Sciatic nerve (tissue), 2 donors: ENCODE measurements around the gene PTPN1. TPM values are rescaled to one million over a fixed set of nuclear protein-coding genes. Genes with fewer than 3 reads are reported as not detected.
"Not testable (repeated sequence)": the region's sequence is repeated elsewhere in the genome, so short reads cannot be mapped to it uniquely, and the experiment has no call there.

Experiments
- ATAC-seq: fragments of 200-7000 bp; cut with Tn5 transposase; one replicate; pipeline ENCODE4 v1.9.1; 2020; ENCODE audit warnings: mild to moderate bottlenecking, moderate library complexity
- DNase-seq: peaks from one replicate; pipeline ENCODE4 v3.0.0-alpha.2; 2020; ENCODE audit warnings: low spot score
- intact Hi-C: fragments of 100-400 bp; cut with DNase I; formaldehyde crosslinking; loops from one replicate; pipeline ENCODE4 v1.14.2; 2022
- total RNA-seq: library from RNA; stranded (reverse); fragmentation: NEBNext Ultra II Directional; extraction: Animal tissue kit (Norgen Biotek cat#: 25700); gene quantifications from one replicate; pipeline ENCODE4 v1.2.1, GENCODE V29; 2021
- donor health status: DM: no; HTN: no; CAD: no.
- donor health status: DM: no; HTN: no; CAD: no.

Gene PTPN1
- 25.8 TPM for total RNA-seq

DNA sequence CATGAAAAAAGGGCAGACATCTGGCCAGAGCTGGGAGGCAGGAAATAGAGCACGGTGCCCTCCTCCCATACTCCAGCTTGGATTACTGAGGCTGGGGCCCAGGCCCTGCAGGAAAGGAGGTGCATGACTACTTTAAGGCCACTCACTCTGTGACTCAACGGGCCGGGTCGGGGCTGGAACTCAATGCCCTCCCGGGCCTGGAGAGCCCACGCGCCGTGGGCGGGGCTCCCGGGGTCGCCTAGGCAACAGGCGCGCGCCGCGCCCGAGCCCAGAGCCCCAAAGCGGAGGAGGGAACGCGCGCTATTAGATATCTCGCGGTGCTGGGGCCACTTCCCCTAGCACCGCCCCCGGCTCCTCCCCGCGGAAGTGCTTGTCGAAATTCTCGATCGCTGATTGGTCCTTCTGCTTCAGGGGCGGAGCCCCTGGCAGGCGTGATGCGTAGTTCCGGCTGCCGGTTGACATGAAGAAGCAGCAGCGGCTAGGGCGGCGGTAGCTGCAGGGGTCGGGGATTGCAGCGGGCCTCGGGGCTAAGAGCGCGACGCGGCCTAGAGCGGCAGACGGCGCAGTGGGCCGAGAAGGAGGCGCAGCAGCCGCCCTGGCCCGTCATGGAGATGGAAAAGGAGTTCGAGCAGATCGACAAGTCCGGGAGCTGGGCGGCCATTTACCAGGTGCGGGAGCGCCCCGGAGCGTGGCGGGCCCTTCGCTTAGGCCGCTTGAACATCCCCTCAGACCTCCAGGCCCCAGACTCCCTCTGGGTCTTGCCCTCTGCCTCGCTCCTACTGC is at the start of gene PTPN1:
TSS of gene PTPN1 (plus strand) at position 461 of the 783 bp plus-strand sequence. CDS start at position 606, 145 bp downstream.
- DNase-seq (peak; percentile 99), ATAC-seq (peak; percentile 99)
- intact Hi-C loops: no loop called here

DNA sequence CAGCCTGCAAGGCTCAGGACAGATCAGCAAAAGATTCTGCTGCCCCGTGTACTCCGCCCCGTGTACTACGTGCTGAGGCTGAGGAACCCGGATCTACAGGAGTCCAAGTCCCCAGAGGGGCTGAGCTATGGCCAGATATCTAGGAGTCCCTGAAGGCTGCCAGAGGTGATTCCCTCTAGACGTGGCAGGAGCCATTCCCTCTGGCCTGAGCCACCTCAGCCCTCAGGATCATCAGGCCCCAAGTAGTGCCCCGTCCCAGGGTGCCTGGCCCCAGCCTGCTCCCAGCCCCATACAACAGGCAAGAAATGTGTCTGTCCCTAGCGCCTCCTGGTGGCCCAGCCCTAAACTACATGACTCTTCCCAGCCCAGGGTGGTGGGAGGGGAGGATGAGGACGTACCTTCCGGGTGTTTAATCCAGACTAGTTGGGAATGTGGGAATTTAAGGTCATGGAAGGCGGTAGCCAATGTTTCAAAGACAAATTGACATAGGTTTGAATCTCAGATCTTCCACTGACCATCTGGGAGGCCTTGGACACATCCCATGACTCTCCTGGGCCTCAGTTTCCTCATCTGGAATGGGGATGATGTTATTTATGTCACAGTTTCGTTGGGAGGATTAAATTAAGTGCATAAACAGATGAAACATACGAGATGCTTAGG is 49.4 kb upstream of the PTPN1 start:
- ATAC-seq: peak; percentile 88
- intact Hi-C loops: loop anchor here (2.0 kb wide), 1 partner anchor 274 kb away; no protein-coding TSS in a partner anchor

DNA sequence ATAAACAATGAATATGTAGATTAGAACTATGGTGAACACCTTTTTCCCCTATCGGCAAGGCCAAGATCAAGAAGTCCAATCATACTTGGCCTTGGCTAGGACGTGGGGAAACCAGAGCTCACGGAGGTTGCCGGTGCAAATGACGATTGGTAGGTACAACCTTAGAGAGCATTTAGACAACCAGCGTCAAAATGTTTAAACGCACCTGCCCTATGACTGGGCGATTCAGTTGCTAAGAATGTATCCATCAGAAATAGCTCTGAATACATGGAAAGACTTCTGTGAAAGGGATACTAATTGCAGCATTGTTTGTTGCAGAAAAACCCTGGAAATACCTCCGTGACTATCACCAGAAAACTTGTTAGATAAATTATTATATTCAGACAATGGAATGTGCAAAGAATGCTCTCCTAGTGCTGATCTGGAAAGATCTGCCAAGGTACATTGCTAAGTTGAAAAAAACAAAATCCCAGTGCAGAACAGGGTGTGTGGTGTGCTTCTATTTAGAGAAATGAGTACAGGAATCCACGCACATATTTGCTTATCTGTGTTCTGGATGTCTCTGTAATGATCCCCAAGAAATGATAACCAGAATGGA is 48.0 kb upstream of the PTPN1 start:
- intact Hi-C loops: no loop called here
- peak; percentile 35 for ATAC-seq
- no peak for DNase-seq

More for the DNA sequence above, 49.4 kb upstream of the PTPN1 start:
- peak; percentile 93 for DNase-seq

DNA sequence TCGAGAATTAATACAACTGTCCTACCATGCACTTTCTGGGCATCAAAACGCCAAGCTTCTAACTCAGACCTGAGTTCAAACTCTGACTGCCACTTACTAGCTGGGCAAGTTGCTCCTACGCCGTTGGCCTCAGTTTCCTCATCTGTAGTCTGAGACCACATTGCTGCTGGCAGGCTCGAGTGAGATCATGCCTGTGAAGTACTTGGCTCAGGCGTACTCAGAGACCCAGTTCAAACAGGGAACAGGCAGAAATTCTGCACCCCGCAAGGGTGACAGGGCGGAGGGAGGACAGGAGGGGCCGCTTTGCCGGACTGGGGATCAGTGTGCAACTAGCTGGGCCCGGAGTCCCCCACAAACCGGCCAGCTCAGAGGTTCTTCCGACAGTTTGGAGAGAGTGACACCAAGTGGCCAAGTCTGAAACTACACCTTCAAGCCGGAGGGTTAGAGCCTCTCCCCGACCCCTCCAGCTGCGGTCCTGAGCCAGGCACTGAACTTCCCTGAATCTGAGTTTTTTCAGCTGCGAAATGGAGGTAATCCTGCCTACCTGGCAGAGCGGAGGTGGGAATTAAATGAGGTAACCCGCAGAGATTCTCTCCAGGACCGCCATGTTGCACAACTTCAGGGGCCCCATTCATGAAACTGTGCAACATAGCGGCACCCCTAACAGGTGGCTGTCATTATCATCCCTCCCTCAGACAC is 46.0 kb upstream of the PTPN1 start:
- DNase-seq: peak; percentile 77
- intact Hi-C loops: no loop called here

DNA sequence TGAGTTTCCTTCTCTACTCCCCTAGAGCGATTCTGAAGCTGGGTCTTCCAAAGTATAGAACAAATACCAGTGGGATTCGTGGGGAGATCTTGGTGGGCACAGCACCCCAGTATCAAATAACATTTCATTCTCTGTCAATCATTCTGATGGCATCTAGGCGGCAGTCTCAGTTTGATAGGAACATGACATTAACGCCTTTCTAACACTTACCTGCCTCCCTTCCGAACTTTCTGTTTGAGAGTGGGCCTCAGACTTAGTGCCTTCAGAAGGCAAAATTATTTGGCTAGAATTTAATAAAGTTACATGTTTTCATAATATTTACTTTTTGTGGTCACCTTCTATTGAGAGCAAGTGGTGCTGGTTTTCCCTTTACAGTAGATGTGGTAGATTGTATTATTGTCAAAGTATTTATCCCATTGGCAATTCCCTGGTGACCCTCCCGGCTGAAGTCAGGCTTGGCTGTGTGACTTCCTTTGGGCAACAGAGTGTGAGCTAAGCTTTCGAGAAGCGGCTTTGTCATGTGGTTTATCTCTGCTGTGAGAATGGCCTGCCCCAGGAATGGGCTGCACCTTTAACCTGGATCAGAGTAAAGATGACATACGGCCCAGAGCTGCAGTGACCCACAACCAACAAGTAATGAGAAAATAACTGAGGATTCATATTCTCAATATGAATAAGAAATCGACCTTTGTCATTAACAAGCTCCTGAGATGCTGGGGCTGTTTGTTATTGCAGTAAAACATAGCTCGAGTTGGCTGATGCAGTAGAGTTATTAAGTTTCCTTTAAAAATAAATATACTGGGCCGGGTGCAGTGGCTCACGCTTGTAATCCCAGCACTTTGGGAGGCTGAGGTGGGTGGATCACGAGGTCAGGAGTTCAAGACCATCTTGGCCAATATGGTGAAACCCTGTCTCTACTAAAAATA is 45.2 kb upstream of the PTPN1 start:
- no peak for ATAC-seq
- intact Hi-C loops: no loop called here

More for the DNA sequence above, 46.0 kb upstream of the PTPN1 start:
- ATAC-seq: peak; percentile 77

DNA sequence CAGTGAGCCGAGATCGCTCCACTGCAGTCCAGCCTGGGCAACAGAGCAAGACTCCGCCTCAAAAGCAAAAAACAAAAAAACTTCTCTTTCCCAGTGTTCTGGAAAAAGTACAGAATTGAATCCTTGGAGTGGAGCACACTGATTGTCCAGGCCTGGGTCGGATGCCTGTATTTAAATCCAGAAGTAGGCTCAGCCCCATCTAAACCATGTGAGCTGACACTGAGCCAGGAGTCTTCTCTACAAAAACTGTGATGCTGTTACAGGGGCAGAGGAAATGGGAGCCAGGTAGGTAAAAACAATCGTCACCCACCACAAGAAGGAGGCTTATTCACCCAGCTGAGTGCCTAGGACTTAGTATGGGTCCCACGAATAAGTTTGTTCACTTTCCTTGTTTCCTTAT is 43.0 kb upstream of the PTPN1 start:
- intact Hi-C loops: no loop called here
- ATAC-seq: no peak

More for the DNA sequence above, 45.2 kb upstream of the PTPN1 start:
- no peak for DNase-seq

DNA sequence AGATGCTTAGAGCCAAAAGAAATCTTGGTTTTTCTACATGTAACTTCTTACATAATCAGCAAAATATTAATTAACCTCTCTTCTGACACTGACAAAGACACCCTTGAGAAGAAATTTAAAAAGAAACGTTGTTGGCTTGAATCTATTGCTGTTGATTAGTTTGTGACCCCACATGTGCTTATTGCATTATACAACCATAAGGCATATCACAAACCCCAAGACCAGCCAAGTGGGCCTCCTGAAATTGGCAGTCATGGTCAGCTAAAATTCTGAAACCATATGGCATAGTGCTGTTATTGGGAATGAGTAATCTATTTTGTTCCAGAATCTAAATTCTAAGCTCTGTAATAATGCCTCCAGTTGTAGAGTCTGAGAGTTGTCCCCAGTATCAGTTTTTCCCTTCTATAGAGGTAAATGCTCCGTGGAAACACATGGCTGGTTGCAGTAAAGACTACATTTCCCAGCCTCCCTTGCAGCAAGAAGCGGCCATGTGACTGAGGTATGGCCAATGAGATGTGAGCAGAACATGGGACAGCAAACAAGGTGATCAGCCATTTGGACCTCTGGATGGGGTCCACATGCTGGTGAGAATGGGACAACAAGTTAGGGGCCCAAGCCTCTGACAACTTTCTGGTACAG is 42.3 kb upstream of the PTPN1 start:
- intact Hi-C loops: no loop called here
- ATAC-seq: peak; percentile 46
- no peak for DNase-seq

More for the DNA sequence above, 43.0 kb upstream of the PTPN1 start:
- DNase-seq: no peak

DNA sequence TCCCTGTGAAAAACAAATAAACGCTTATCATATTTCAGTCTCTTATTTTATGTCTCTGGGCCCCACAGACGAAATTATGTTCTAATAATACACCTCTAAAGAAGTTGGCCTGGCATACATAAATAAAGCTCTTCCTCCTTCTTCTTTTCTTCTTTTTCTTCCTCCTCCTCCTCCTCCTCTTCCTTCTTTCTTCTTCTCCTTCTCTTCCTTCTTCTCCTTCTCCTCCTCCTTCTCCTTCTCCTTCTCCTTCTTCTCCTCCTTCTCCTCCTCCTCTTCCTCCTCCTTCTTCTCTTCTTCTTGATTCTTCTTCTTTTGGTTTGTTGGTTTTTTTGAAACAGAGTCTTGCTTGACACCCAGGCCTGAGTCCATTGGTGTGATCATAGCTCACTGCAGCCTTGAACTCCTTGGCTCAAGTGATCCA is 41.8 kb upstream of the PTPN1 start:
- DNase-seq (no peak), ATAC-seq (no peak)
- intact Hi-C loops: no loop called here

DNA sequence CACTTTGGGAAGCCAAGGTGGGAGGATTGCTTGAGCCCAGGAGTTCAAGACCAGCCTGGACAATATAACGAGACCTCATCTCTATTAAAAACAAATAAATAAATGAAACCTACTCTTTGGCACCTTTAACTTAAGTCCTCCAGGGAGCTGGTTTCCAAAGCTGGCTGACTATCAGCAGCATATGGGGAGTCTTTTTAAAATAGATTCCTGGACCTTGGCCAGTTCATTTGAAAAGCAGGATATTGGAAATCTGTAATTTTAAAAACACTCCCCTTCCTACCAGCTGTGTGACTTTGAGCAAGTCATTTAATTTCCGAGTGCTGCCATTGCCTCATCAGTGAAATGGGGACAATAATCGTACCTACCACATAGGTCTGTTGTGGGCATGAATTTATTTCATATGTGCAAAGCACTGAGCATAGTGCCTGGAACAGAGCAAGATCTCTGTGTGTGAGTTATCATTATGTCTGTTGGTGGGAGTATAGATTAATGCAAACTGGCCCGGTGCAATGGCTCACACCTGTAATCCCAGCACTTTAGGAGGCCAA is 40.9 kb upstream of the PTPN1 start:
- no peak for ATAC-seq
- intact Hi-C loops: no loop called here
- DNase-seq: no peak

DNA sequence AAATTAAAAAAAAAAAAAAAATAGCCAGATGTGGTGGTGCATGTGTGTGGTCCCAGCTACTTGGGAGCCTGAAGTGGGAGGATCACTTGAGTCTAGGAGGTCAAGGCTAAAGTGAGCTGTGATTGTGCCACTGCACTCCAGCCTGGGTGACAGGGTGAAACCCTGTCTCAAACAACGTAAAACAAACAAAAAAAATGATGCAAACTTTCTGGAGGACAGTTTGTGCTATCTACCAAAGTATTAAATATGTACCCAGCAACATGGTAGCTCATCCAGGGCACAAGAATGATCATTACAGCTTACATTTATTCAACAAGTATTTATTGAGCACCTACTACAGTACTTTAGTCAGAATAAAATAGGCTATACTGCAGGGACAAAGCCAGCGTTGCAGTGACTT is 40.4 kb upstream of the PTPN1 start:
- no peak for ATAC-seq
- DNase-seq: no peak
- intact Hi-C loops: loop anchor here (10.0 kb wide), 1 partner anchor 115 kb away; no protein-coding TSS in a partner anchor

DNA sequence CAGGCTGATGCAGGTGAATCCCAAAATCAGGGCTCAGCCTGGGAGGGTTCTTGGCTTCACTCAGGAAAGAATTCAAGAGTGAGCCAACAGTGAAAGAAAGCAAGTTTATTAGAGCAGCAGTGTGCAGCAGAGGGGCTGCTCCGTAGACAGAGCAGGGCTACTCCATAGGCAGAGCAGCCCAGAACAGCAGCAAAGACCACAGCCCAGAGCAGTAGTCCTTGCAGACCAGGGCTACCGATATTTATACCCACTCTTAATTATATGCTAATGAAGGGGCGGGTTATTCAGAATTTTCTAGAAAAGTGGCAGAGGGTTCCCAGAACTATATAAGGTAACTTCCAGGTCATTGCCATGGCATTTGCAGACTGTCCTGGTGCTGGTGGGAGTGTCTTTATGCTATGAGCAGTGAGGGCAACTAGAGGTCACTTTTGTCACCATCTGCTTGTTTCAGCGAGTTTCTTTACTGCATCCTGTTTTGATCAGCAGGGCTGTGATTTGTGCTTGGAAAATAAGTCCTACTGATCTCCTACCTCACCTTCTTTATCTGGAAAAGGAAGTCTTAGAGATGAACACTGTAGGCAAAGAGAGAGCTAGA is 39.8 kb upstream of the PTPN1 start:
- no peak for ATAC-seq
- DNase-seq: no peak
- intact Hi-C loops: loop anchor here (10.0 kb wide), 1 partner anchor 114 kb away; no protein-coding TSS in a partner anchor

DNA sequence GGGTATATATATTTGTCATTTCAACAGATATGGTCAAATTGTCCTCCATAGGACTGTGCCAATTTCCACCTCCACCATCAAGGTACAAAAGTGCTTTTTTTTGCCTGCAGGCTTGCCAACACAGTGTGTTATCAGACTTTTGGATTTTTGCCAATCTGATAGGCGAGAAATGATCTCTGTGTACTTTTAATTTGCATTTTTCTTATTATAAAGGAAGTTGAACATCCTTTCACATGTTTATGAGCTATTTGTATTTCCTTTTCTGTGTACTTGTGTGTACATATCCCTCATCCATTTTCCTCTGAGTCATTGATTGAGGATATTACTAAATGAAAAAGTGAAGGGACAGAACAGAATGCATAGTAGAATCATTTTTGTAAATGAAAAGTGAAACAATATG is 39.0 kb upstream of the PTPN1 start:
- intact Hi-C loops: loop anchor here (10.0 kb wide), 1 partner anchor 114 kb away; no protein-coding TSS in a partner anchor
- ATAC-seq (no peak), DNase-seq (no peak)

DNA sequence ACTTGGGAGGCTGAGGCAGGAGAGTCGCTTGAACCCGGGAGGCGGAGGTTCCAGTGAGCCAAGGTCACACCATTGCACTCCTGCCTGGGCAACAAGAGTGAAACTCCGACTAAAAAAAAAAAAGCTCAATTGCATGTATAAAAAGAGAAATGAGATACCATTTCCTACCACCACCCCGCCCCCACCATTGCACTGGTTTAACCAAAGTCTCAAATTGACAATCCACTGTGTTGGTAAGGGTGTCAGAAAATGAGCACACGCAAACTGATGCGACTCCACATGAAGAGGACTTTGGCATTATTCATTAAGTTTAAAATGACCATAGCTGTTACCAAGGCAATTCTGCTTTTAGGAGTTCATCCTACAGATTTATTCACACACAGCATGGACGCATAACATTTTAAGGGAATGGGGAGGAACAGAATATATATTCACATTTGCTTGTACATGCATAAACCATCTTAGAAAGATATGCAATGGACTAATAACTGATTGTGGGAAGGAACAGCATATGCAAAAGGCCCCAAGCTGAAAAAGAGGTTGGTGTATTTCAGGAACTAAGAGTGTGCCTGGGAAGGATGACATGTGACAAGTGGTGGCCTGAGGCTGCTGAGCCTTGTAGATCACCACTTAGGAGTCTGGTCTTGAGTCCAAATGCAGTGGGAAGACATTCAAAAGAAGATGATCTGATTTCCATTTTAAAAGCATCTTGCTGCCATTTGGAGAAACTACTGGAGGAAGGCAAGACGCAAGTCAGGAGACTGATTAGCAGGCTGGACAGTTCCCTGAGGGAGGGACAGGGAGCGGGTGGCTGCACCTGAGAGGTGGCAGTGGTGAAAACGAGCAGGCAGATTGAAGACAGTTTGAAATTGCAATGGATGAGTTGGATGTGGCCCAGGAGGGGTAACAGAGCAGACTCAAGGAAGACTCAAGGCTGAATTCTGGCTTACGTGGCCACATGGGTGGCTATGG is 37.2 kb upstream of the PTPN1 start:
- intact Hi-C loops: loop anchor here (10.0 kb wide), 1 partner anchor 112 kb away; no protein-coding TSS in a partner anchor
- DNase-seq: no peak
- no peak for ATAC-seq

DNA sequence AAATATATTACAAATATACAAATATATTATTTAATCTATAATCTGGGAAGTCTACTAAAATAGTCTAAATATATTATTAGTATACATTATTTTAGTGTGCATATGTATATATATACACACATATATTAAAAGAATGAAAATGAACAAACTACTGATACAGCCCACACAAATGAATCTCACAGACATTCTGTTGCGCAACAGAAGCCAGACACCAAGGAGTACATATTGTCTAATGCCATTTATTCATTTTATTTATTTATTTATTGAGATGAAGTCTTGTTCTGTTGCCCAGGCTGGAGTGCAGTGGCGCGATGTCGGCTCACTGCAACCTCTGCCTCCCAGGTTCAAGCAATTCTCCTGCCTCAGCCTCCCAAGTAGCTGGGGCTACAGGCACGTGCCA is 35.8 kb upstream of the PTPN1 start:
- not testable (repeated sequence) for ATAC-seq, DNase-seq
- intact Hi-C loops: loop anchor here (10.0 kb wide), 1 partner anchor 110 kb away; no protein-coding TSS in a partner anchor

DNA sequence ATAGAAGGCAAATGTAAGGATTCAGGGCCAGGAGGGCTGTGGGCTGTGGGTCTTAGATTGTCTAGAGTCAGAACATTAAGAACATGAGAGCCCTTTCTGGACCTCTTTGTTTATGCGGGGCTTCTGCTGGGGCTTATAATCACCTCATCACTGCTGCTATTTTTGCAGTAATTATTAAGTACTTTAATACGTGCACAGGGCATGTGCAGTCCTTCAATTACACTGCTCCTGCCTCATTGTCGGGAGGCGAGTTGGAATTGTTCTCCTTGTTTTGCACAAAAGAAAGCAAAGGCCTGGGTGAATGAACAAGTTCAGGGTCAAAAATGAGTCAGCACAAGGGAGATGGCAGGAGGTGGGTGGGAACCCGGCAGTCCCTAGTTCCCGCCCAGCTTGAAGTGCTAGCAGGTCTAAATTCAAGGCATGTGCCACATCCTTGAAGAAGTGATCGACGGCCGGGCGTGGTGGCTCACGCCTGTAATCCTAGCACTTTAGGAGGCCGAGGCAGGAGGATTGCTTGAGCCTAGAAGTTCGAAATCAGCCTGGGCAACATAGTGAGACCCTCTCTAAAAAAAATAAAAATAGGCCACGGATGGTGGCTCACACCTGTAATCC is 34.4 kb upstream of the PTPN1 start:
- peak; percentile 50 for ATAC-seq
- intact Hi-C loops: loop anchor here (10.0 kb wide), 1 partner anchor 109 kb away; no protein-coding TSS in a partner anchor
- DNase-seq: no peak
